Sigmoid colon (tissue), 4 donors: ENCODE data around the gene HS1BP3.

ENCODE experiments used
- CTCF ChIP-seq, 4 experiments: fragments of 450-650 bp in 3 of 4; fragments of 200-600 bp in 1 of 4; IDR thresholded peaks; one replicate each; pipeline ENCODE4 v1.5.1; 2016 to 2019; ENCODE audit warnings: antibody characterized with exemption in 4 of 4, mild to moderate bottlenecking in 3 of 4, moderate library complexity in 2 of 4
- POLR2A ChIP-seq, 2 donors: fragments of 450-650 bp; IDR thresholded peaks; one replicate each; pipeline ENCODE4 v1.6.1; 2016; ENCODE audit warnings: antibody characterized with exemption in 2 of 2, mild to moderate bottlenecking in 2 of 2, moderate library complexity in 2 of 2
- POLR2AphosphoS5 ChIP-seq, 4 donors: sonication (generic); formaldehyde crosslinking; IDR thresholded peaks; one replicate each; pipeline ENCODE4 v1.6.1; 2017; ENCODE audit warnings: antibody characterized with exemption in 4 of 4

- TF ChIP-seq CTCF (IDR thresholded peaks at IDR 0.05) (no peak), POLR2A (IDR thresholded peaks at IDR 0.05) (no peak), POLR2AphosphoS5 (IDR thresholded peaks at IDR 0.05) (no peak)
Measured at GRCh38 chr2:20635113-20635510, 15.8 kb downstream of the HS1BP3 start.
